Aorta (tissue), 5 donors: Measurements from ENCODE around the gene CACNG8. TPM values are rescaled to one million over a fixed set of nuclear protein-coding genes. Genes with fewer than 3 reads are reported as not detected.

ENCODE experiments used
- ATAC-seq: fragments of 200-7000 bp; cut with Tn5 transposase; one replicate; pipeline ENCODE4 v1.9.1; 2022; ENCODE audit warnings: moderate library complexity; ENCODE audit not compliant: low FRiP score
- DNase-seq, 2 donors: peaks; one replicate each; pipeline ENCODE4 v3.0.0-alpha.2; 2020
- H3K27ac ChIP-seq, 2 donors: one replicate each; pipeline ENCODE4 v1.5.1; 2013; ENCODE audit warnings: low read length in 2 of 2, mild to moderate bottlenecking in 2 of 2, moderate library complexity in 2 of 2, control low read depth in 1 of 2, inconsistent platforms in 1 of 2, low read depth in 1 of 2
- H3K27me3 ChIP-seq, 2 donors: one replicate each; pipeline ENCODE4 v1.6.1; 2013; ENCODE audit warnings: control low read depth in 1 of 2, low read length in 1 of 2, mild to moderate bottlenecking in 1 of 2, moderate library complexity in 1 of 2; ENCODE audit not compliant: insufficient read depth in 2 of 2, control insufficient read depth in 1 of 2
- H3K36me3 ChIP-seq, 2 donors: one replicate each; pipeline ENCODE4 v1.6.1; 2013; ENCODE audit warnings: control low read depth in 1 of 2, low read length in 1 of 2, mild to moderate bottlenecking in 1 of 2; ENCODE audit not compliant: insufficient read depth in 2 of 2, control insufficient read depth in 1 of 2
- H3K4me1 ChIP-seq, 2 donors: one replicate each; pipeline ENCODE4 v1.6.1; 2013; ENCODE audit warnings: low read length in 2 of 2, control low read depth in 1 of 2, mild to moderate bottlenecking in 1 of 2, moderate library complexity in 1 of 2; ENCODE audit not compliant: insufficient read depth in 2 of 2, control insufficient read depth in 1 of 2
- H3K4me3 ChIP-seq, 2 donors: one replicate each; pipeline ENCODE4 v1.5.1; 2013; ENCODE audit warnings: low read length in 2 of 2, control low read depth in 1 of 2, mild to moderate bottlenecking in 1 of 2
- H3K9me3 ChIP-seq: one replicate; pipeline ENCODE4 v1.6.1; 2013; ENCODE audit warnings: mild to moderate bottlenecking, low read length; ENCODE audit not compliant: control insufficient read depth
- WGBS, 2 donors: extraction: QIAGEN DNeasy Blood & Tissue Kit; methylation state at CpG; one replicate each; pipeline ENCODE4 v1.1.7; 2013; 5-methylcytosine and 5-hydroxymethylcytosine counted together
- intact Hi-C, 2 donors: fragments of 100-400 bp; cut with DNase I; formaldehyde crosslinking; loops; one replicate each; pipeline versions ENCODE4 v1.14.2 to v1.15.0; 2022
- polyA plus RNA-seq, 2 donors: library from polyadenylated mRNA; stranded (reverse); fragments of 200-250 nt; gene quantifications; one replicate each; pipeline ENCODE4 v1.2.3, GENCODE V29; 2013
- total RNA-seq, 2 donors: library from RNA; stranded (reverse); fragmentation: NEBNext Ultra II Directional; extraction: Animal tissue kit (Norgen Biotek cat#: 25700); gene quantifications; one replicate each; pipeline ENCODE4 v1.2.1, GENCODE V29; 2021
- donor health status: healthy with polysubstance abuse.
- donor health status: Bipolar disorder and iron deficiency.
- donor health status: DM: no; HTN: no; CAD: no.
- donor health status: DM: no; HTN: no; CAD: no.
- donor health status: DM: yes; HTN: yes; CAD: no.

Gene CACNG8
- total and polyA plus RNA-seq, 4 donors: under 0.01 to 0.33 (median 0.14) TPM

GRCh38 chr19:53983457-53984289 lies 20.9 kb downstream of the CACNG8 start:
- H3K4me3 ChIP-seq: no peak overlapping the region
- intact Hi-C loops: no loop called here
- no peaks in the 10 kb centered on the region for H3K4me1 ChIP-seq
- peaks cover 2% of the 10 kb centered on the region for H3K9me3 ChIP-seq
- WGBS, 2 donors: 82 to 84% methylated on average over 24 of the region's 24 CpGs
- H3K27me3 ChIP-seq: no peaks in the 10 kb centered on the region
- DNase-seq (no peak), ATAC-seq (no peak)
- no peaks in the 10 kb centered on the region for H3K36me3 ChIP-seq
- no peak overlapping the region for H3K27ac ChIP-seq

GRCh38 chr19:53985863-53986262 lies 23.1 kb downstream of the CACNG8 start:
- WGBS, 2 donors: 74% methylated on average over 6 of the region's 6 CpGs
- no peak for DNase-seq
- H3K27ac ChIP-seq: no peak overlapping the region
- H3K9me3 ChIP-seq: peaks cover 2% of the 10 kb centered on the region
- H3K36me3 ChIP-seq: no peaks in the 10 kb centered on the region
- no peak for ATAC-seq
- H3K27me3 ChIP-seq: no peaks in the 10 kb centered on the region
- intact Hi-C loops: no loop called here
- H3K4me3 ChIP-seq: no peak overlapping the region
- H3K4me1 ChIP-seq: no peaks in the 10 kb centered on the region

- Histone ChIP-seq H3K4me1 (no peaks in the 10 kb centered on the region), H3K4me3 (no peak overlapping the region), H3K27ac (no peak overlapping the region), H3K36me3 (no peaks in the 10 kb centered on the region), H3K27me3 (no peaks in the 10 kb centered on the region), H3K9me3 (no peaks in the 10 kb centered on the region)
- ATAC-seq (no peak), DNase-seq (no peak)
- 85 to 88% methylated on average over 6 of the region's 6 CpGs for WGBS, 2 donors
- intact Hi-C loops: no loop called here
Observed at GRCh38 chr19:53988981-53989380, 26.2 kb downstream of the CACNG8 start.

DNA sequence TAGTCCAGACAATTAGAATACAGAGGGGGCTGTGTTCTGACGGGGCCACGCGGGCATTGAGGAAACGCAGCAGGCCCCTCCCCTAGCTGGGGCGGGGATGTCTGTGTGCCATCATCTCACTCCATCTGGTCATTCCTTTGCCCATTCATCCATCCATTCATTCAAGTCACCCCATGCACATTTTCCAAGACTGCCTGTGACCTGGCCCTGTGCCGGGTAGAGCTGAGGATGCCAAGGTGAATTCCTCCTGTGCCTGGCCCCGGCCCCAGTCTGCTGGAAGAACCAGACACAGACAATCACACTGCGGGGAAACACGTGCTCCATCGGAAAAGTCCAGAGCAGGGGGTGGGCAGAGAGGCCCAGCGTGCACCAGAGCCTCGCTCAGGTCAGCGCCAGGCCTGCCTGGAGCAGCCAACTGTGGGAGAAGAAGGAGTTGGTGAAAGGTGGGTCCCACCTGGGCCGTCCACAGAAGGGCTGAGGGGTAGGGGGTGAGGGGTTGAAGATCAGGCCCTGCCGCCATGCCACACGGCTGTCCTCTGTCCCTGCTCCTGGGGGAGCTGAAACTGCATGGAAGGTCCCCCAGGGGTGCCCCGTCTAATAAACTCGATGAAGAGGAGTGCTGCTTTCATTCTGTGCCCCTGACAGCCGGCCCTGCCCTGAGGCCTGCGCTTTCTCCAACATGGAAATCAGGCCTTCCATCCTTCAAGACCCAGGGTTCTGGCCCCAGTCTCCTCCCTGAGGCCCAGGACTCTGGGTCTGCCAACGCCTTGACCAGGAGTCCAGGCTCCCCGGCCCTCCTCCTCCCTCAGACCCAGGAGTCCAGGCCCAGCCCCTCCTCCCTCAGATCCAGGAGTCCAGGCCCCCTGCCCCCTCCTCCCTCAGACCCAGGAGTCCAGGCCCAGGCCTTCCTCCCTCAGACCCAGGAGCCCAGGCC lies 27.1 kb downstream of the CACNG8 start:
- Histone ChIP-seq H3K27ac (no peak overlapping the region), H3K36me3 (no peaks in the 10 kb centered on the region), H3K4me3 (no peak overlapping the region), H3K4me1 (no peaks in the 10 kb centered on the region), H3K27me3 (no peaks in the 10 kb centered on the region), H3K9me3 (no peaks in the 10 kb centered on the region)
- WGBS, 2 donors: 54 to 56% methylated on average over 22 of the region's 22 CpGs
- no peak for DNase-seq
- peak; percentile 39 for ATAC-seq
- intact Hi-C loops: no loop called here

DNA sequence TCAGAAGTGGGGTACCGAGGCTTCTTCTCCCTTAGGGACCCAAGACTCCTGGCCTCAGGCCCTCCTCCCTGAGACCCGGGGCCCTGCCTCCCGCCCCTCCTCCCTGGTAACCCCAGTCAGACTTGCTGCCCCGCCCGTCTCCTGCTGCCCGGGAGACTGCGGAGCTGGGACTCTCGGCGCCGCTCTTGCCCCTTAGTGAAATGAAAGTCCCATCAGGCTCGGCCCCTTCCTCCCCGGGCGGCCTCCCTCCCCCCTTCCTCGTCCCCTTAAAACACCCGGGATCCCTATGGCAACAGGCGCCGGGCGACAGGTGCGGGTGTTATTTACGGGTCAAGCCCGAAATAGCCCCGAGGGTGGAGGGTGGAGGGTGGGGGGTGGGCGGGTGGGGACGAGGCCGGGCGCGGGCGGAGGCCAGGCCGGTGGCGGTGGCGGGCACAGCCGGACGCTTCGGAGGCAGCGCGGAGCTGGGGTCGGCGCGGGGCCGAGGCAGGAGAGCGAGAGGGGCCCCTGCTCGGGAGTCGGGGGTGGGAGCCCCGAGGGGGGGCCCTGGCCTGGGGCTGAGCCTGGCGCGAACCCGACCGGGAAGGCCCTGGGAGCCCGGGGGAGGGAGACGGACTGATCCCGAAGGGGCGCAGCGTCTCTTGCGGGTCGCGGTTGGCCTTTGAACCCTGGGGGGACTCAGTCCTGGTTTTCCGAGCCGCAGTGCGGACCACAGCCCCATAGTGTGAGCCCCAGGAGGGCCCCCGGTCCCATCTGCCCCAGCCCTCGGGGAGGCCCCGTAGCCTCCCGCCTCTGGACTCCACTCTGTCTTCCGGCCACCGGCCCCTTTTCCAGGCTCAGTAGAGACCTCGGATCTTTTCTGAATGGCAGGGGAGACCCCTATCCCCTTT lies 28.7 kb downstream of the CACNG8 start, which contains the start of gene CACNG6:
Gene CACNG6, plus strand, starts transcription at position 414 of the 890 bp plus-strand sequence. CDS start 1,241 bp downstream, outside the sequence.
- DNase-seq (no peak), ATAC-seq (no peak)
- H3K27me3 ChIP-seq: no peaks in the 10 kb centered on the region
- H3K27ac ChIP-seq: no peak within 1 kb of the TSS
- intact Hi-C loops: no loop called here
- WGBS, 2 donors: 4% methylated on average over 60 to 66 of the region's 66 CpGs
- H3K4me1 ChIP-seq: no peaks in the 10 kb centered on the region
- H3K9me3 ChIP-seq: no peaks in the 10 kb centered on the region
- H3K4me3 ChIP-seq: no peak within 1 kb of the TSS
- H3K36me3 ChIP-seq: no peaks in the 10 kb centered on the region

DNA sequence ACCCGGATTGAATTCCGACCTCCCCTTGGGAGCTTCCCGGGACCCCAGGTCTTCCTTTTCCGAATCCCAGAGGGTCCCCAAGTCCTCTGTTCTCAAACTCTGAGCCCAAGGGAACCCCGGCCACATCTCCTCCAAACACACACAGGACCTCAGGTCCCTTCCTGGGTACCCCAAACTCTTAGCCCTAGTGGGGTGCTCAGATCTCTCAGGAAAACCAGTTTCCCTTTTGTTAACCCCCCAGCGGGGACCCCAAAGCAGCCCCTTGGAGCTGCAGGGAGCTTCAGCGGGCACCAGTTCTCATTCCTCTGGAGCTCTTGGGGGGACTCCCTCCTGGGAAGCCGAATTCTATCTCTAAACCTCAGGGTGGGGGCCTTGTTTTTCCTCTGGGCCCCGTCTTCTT lies 29.5 kb downstream of the CACNG8 start:
- Histone ChIP-seq H3K4me3 (no peak overlapping the region), H3K9me3 (no peaks in the 10 kb centered on the region), H3K36me3 (no peaks in the 10 kb centered on the region), H3K27ac (no peak overlapping the region), H3K27me3 (no peaks in the 10 kb centered on the region), H3K4me1 (no peaks in the 10 kb centered on the region)
- DNase-seq (no peak), ATAC-seq (no peak)
- 70 to 74% methylated on average over 9 of the region's 9 CpGs for WGBS, 2 donors
- intact Hi-C loops: no loop called here

DNA sequence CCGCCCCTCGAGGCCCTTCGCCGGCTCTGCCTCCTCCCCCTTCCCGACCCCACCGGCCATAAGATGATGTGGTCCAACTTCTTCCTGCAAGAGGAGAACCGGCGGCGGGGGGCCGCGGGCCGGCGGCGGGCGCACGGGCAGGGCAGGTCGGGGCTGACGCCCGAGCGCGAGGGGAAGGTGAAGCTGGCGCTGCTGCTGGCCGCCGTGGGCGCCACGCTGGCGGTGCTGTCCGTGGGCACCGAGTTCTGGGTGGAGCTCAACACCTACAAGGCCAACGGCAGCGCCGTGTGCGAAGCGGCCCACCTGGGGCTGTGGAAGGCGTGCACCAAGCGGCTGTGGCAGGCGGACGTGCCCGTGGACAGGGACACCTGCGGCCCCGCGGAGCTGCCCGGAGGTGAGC lies 30.1 kb downstream of the CACNG8 start:
- ATAC-seq (no peak), DNase-seq (no peak)
- Histone ChIP-seq H3K9me3 (no peaks in the 10 kb centered on the region), H3K36me3 (no peaks in the 10 kb centered on the region), H3K4me3 (no peak overlapping the region), H3K27ac (no peak overlapping the region), H3K27me3 (no peaks in the 10 kb centered on the region), H3K4me1 (no peaks in the 10 kb centered on the region)
- intact Hi-C loops: no loop called here
- 9 to 23% methylated on average over 34 to 43 of the region's 43 CpGs for WGBS, 2 donors

DNA sequence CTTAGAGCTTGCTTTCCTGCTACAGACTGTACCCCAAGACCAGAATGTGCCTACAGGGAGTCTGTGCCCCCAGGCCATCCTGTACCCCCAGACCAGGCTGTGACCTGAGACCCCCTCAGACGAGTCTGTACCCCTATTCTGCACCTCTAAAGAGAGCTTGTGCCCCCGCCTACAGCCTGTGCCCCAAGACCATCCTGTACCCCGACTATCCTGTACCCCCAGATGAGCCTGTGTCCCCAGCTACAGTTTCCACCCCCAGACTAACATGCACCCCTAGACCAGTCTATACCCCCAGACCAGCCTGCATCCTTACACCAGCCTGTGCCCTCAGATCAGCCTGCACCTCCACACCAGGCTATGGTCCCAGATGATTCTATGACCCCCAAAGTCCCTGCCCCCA lies 30.7 kb downstream of the CACNG8 start:
- no peaks in the 10 kb centered on the region for H3K9me3 ChIP-seq
- ATAC-seq (no peak), DNase-seq (no peak)
- intact Hi-C loops: no loop called here
- no peak overlapping the region for H3K4me3 ChIP-seq
- H3K4me1 ChIP-seq: no peaks in the 10 kb centered on the region
- H3K36me3 ChIP-seq: no peaks in the 10 kb centered on the region
- no peak overlapping the region for H3K27ac ChIP-seq
- 56 to 64% methylated on average over 3 of the region's 3 CpGs for WGBS, 2 donors
- H3K27me3 ChIP-seq: no peaks in the 10 kb centered on the region
